NCI-H345 (cell line): ENCODE data around the gene MUC5B.
"Not testable (repeated sequence)": the region's sequence is repeated elsewhere in the genome, so short reads cannot be mapped to it uniquely, and the experiment has no call there.

Experiments used
- DNase-seq: peaks from one replicate; lab custom pipeline; 2025; lab: John Stamatoyannopoulos, UW

MUC5B gene

DNA sequence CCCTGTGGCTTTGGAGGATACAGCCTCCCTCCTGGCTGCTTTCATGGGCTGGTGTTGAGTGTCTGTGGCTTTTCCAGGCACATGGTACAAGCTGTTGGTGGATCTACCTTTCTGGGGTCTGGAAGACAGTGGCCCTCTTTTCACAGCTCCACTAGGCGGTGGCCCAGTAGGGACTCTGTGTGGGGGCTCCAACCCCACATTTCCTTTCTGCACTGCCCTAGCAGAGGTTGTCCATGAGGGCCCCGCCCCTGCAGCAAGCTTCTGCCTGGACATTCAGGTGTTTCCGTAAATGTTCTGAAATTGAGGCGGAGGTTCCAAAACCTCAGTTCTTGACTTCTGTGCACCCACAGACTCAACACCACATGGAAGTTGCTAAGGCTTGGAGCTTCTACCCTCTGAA is 42.6 kb downstream of the MUC5B start:
- not testable (repeated sequence) for DNase-seq

DNA sequence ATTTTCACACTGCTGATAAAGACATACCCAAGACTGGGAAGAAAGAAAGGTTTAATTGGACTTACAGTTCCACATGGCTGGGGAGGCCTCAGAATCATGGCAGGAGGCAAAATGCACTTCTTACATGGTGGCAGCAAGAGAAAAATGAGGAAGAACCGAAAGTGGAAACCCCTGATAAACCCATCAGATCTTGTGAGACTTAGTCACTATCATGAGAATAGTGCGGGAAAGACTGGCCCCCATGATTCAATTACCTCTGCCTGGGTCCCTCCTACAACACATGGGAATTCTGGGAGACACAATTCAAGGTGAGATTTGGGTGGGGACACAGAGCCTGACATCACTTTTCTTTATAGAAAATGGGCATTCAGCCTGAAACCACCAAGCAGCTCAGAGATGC is 44.1 kb downstream of the MUC5B start:
- DNase-seq = not testable (repeated sequence)

DNA sequence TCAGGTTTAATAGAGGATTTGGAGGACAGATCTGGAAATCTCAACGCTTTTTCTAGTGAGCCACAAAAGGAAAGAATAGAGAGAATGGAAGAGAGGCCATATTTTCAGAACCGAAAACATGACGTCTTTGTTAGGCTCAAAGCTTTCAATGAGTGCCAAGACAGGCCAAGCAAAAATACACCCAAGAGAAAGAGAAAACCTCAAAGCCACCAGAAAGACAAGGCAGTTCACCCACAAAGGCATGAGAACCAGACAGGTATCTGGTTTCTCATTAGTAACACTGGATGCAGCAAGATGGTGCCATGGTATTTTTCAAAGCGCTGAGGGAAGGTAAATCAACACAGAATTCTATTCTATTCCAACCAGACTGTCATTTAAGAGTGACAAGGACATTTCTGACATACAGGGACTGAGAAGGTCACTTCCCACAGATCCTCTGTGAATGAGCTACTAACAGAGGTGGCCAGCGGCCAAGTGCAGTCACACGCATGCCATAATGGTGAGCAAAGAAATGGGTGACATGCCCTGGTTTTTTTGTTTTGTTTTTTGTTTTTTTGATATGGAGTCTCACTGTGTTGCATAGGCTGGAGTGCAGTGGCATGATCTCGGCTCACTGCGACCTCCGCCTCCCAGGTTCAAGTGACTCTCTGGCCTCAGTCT is 44.7 kb downstream of the MUC5B start:
- DNase-seq = no peak

DNA sequence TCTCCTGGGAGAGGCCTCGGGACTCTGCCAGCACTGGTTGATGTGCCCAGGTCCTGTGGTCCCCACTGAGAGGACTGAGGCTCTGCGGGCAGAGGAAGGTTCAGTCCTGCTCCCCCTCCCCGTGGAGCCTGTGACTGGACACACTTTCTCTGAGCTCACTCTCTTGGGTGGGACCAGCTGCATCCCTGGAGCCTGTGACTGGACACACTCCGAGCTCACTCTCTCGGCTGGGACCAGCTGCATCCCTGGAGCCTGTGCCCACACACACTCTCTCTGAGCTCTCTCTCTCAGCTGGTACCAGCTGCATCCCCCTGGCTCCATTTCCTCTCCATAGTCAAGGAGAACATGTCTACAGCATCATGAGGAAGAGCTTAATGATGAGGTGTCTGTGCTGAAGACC is 47.1 kb downstream of the MUC5B start:
- DNase-seq = no peak

DNA sequence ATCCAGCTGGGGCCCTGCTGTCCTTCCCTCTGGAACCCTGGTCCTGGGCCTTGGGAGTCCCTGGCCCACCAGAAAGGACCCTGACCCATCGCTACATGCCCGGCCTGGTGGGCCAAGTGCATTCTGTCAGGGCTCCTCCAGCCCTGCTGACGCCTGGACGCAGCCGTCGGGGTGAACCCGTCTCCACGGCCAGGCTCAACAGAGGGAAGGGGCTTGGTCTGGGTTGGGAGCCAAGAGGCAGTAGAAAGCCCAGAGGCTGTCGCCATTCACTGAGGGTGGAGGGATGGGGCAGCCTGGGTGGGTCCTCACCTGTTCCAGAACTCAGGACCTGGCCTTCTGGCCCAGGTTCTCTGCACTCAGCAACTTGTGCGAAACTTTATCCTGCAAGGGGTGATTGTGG is 47.6 kb downstream of the MUC5B start:
- DNase-seq = no peak

DNA sequence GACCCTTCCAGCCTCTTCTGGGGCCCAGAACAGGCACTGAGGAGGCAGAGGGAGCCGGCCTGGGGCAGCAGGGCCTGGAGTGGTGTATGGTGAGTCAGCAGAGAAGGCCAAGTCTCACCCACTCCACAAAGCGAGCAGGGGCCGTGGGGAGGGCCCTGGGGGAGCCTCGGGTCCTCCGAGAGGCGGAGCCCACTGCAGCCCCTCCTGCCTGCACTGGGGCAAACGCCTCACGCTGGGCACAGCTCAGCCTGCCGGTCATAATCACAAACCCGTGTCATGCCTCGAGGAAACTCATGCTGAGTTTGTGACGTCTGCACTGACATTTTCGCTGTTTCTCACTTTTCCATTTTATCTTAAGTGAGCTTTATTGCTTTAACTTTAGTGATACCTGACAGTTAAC is 48.1 kb downstream of the MUC5B start:
- no peak for DNase-seq

DNA sequence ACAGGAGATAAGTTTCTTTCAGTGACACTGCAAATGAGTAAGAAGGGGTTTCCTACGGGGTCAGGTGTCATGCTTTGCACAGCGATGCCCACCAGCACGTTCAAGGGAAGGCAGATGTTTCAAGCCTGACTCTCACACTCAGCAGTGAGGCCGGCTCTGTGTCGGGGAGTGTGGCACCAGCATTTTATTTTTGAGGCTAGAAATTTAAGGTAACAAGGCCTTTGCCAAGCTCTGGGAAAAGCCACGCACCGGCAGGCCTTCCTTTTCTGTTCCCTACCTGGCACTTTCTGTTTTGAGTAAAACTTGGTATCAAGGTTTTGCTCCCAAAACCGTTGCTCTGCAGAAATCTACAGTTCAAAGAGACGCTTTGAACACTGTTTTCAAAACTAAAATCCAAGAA is 48.5 kb downstream of the MUC5B start:
- no peak for DNase-seq

DNA sequence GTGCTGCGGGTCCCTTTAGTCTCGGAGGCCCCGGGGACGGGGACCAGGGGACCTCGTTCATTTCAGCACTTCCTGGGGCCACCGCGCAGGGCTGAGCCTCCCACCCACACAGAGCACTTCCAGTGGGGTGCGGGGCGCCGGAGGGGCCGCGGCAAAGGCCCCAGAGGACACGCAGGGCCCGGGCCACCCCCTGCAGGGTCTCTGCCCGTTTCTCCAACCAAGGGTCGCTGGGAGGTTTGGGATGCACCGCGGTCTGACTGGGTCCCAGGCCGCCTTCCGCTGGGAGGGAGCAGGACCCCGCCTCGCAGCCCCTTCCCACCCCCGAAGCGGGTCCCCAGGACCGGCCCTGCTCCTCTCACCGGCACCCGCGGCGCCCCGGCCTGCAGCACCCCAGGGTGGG is 49.1 kb downstream of the MUC5B start:
- DNase-seq = no peak

DNA sequence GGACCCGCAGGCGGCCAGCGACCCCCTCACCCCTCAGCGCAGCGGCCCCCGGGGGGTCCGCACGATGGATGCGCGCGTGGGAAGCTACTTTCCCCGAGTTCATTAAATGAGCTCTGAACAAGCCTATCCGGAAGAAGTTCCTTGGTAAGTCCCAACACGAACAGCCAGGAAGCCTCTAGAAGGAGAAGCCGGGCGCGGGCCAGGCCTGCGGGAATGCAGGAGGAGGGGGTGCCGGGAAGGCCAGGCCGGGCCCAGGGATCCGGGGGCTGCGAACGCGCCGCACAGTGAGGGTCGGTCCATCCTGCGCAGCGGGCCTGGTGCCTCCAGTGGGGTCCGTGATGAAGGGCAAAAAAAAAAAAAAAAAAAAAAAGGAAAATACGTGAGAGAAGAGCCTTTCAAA is 49.7 kb downstream of the MUC5B start:
- no peak for DNase-seq

DNA sequence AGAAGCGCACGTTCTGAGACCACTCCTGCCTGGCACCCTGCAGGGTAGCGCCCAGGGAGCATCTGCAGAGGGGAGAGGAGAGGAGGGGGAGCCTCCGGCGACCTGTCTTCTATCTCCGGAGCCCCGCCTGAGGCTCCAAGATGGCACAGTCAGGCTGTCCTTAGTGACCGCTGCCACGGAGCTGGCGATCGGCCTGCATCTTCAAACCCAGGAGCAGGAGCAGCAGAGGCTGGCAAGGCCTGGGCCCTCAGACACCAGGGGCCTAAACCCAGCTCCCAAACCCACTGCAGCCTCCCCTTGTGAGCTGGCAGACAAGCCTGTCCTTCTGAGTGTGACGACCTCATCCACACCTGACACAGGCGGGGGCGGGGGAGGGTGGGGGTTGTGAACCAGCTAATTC is 51.6 kb downstream of the MUC5B start:
- no peak for DNase-seq

DNA sequence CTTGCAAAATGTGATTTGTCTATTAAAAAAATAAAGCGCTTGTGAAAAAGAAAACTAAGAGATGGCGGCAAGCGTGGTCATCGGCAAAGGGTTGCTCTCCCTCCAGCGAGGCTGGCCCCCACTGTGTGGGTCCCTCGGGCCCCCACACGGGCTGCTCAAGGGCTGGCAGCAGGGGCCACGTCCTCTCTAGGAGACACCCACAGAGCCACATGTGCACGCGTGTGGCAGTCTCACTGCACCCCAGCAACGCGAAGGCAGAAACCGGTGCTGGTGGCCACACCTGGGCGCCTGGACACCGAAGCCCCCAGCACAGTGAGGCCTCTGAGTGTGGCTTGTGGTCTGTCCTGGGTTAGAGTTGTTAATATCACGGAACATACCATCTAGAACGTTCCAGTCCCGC is 52.2 kb downstream of the MUC5B start:
- no peak for DNase-seq

DNA sequence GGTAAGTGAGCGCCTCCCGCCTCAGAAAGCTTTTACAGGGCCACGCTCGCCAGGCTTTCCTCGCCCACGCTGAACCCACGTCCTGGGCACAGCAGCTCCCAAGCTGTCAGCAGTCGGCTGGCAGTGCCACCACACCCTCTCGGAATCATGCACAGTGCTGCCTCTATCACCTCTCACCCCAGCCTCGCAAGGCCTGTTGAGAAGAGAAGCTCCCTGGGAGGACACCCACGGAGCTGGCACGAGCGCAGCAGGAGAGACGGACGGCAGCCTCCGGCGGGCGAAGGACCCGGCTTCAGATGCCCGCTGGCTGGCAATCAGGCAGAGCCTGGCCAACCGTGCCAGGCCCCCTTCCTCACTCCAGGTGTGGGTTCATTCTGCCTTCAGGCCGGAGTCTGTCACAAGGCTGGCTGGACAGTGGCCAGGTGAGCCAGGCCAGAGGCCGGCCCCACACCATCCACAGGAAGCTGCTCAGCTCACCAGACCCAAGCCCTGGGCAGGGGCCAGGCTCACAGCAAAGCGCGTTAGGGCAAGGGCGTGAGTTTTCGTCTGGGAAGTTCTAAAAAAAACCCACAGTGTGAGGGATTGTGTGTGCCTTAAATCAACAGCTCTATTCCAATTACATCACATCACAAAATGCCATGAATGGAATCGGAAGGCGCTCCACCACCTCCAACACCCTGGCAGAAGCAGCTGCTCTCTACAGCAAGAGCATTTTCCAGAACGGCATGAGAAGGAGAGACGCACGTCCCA is 53.4 kb downstream of the MUC5B start:
- no peak for DNase-seq

DNA sequence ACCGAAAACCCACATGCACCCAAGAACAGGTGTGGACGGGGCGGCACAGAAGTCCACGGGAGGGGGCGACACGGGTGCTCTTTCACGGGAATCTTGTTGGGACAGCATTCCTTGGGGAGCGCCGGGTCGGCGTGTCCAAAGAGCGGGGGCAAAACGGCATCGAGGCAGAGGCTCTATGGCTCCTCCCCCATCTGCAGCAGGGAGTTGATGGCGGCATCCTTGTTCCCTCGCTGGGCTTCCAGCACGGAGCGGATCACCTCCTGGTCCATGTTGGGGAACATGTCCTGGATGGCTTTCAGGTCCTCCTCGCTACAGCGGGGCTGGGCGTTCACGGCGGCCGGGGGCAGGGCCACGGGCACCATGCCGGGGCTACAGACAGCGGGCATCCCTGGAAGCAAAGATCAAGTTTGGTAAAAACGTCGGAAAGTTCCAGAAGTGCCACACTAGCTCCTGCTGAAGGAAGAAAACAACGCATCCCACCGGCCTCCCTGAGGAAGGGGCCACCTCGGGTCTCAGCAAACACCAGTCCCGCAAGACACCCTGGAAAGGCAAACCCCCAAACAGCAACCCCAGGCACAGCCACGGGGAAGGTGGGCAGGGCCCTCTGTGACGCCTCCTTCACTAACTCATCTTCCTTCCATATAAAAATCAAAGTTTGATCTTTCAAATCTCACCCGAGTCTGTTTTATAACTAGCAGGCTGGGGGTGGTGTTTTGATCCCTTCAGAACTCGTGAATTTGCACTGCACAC is 54.2 kb downstream of the MUC5B start:
- DNase-seq = no peak

DNA sequence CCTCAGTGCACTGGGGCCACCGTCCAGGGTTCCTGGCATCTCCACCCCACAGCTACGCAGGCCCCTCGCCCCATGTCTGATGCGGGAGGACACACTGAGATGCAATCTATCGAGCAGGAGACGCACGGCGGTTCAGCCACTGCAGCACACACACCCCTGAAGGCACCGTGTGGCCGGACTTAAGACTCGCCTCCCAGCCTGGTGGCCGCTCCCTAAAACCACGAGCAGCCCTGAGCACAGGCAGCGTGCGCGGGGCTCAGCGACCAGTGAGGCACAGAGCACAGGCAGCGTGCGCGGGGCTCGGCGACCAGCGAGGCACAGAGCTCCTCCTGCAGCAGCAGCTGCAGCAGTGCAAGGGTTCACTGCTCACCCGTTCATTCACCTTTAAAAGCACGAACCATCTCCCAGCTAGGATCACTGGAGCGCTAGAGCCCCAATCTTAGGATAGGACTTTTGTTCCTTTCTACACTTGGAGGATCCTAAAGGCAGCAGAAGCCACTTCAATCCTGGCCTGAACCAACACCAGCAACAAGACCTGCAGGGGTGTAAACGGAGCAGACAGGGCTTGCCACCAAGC is 55.2 kb downstream of the MUC5B start:
- no peak for DNase-seq

DNA sequence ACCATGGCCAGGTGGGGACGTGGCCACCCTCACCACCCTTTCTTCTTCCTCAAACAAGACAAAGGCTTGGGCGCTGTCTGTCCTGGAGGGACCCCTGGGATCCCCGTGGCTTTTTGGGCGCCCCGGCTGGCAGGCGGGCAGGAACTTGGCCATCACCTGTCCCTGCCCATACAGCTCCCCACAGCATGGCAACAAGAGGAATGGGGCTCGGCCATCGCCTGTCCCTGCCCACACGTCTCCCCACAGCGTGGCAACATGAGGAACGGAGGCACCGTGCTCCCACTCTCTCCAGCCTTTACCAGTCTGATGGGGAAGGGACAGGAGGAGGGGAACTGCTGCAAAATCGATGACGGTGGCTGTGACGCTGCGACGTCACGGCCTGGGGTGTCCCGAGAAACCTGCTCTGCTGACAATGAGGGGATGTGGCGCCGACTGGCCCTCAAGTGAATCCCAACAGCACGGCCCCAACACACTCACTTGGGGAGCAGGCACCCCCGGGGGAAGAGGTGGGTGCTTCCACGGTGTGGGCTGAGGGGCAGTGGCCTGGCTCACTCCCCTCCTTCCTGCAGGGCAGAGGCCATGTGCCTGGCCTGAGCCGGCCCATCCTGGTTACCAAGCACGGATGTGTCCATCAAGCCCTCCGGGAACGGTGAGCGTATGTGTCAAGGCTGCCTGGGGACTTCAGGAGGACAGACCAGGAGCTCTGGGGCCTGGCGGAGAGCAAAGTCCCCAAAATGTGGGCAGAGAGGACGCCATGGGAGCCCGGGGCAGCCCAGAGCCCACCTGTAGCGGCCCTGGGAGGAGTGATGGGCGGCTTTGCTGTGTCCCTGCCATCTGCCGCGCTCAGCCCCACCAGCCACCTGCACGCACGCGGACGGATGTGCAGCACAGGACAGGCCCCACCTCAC is 56.2 kb downstream of the MUC5B start:
- DNase-seq = no peak

DNA sequence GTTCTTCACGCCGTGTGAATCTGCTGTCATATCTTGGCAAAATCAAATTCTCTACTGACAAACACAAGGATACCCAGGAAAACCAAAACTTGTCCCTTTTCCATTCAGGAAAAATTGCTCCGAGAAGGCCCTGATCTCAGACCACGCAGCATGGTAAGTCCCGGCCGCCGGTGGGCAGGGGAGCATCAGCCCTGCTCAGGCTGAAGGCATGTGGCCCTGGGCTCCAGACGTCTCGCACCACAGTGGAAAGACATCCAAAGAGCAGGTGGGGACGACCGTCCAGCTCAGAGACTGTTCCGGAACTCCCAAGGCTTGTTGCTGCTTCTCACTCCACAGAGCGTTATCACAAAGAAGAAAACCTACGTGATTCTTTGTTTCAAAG is 56.8 kb downstream of the MUC5B start:
- no peak for DNase-seq

DNA sequence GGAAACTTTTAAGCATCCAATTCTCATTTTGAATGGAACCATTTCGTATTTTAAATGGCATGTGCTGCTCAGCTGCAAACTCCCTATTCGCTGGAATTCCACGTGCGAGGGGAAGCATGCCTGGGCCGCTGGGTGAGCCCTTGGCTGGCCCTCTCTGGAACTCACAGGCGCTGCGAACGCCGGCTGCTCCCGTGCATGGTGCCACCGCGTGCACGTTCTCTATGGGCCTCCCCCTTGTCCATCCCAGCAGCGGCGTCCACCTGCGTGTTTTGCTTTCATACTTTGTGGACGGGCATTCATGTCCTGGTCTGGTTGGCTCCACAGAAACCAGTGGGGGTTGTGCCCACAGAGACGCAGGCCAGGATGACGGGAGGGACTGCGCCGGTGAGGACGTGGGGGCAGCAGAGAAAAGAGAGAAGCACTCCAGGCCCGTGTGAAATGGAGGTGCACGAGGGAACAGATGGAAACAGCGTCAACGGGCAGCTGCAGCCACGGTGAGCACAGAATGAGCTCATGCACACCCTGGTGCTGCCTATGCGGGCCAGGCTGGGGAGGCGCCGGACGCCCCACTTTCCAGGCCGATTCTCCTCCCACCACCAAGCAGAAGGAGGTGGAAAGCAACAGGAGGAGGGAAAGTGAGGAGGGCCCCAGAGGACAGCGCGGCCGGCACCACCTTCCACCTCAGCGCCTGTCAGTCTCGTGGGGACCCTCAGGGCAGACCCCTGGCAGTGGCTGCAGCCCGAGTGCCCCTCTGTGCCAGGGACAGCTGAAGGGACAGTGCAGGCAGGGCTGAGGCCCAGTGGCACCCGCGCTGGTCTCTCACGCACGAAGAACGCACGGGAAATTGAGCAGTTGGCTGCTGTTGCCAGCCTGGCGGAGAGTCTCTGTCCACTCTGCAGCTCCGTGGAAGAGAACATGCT is 57.5 kb downstream of the MUC5B start:
- DNase-seq = no peak

DNA sequence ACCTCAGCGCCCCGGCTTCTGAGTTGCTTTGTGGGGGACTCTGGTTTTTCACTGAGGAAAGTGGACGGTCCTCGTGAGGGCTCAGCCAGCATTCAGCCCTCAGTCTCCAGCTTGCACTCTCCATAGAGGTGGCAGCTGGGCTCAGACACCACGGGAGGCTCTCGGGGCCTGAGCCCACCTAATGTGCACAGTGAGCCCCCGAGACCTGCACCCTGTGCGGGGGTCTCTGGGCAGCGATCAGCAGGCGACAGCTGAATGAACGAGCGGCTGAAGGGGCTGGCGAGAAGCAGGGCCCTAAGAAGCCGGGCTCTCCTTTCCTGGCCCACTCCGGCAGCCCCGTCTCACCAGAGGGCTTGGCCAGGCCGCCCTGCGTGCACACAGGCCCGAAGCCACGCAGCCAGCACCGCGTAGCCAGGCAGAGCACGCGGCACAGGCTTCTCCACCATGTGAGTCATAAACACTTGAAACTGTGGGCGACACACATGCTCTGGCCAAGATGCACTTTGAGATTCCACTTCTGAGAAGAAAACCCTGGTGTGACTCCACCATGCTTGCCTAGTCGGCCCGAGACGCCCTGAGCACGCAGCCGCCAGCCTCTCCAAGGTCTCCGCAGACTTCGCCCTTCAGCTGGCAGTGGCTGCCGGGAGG is 58.6 kb downstream of the MUC5B start:
- DNase-seq = no peak

DNA sequence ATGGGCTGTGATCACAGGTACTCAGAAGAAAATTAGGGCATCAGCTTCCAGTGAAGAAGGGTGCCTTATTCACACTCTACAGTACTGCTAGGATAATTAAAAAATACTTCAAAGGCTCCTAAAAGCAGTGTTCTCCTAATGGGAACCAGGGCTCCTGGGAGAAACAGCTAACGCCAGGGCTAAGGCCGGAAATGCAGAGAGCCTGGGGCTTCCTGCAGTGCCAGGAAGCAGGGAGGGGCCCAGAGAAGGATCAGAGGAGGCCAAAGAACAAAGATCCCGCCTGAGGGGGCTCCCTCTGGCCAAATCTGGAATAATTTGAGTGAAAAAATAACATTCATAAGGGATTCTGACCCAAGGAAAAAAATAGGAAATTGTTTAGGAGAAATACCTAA is 59.1 kb downstream of the MUC5B start:
- DNase-seq = no peak

DNA sequence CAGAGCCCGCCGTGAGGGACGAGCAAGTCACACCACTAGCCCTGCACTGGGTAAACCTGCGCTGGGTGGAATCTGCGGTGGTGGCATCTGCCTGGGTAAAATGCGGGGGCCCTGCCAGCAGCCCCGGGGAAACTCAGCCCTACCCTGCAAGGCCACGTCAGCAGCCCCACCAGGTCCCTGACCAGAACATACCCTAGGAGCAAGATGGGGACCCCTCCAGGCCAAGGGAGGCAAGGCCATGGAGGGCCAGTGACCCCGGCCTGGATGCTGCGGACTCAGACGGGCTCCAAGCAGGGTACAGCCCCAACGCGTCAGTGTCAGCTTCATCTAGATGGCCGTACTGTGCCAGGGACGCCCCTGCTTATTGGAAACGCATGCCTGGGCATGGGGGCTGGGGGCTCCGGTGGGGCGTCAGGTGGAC is 60.2 kb downstream of the MUC5B start:
- no peak for DNase-seq
